Measurements from ENCODE around the gene GAGE12G.

DNA sequence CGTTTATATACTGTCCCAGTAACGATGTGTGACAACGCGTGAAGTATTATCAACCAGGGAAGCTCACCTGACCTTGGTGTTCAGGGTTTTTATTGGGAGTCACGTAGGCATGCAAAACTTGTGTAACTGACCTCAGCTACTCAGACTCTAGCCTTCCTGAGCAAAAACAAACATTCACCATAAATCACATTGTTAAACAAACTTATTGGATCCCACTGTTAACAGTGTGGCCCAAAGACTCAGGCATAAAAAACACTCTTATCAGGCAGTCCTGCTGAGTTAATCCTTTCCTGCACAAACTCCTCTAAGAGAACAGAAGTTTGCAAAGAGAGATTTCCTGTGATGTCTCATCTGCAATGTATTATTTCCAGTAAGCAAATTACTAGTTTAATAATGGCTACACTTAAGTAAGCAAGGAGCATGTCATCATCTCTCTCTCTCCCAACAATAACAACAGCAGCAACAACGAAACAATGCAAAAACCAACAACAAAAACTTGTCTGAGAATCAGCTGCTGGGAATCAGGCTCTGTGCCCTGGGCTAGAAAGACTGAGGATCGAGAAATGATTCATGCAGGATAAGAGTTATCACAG lies 40.6 kb downstream of the GAGE12G start:
- TF ChIP-seq CTCF (conservative IDR thresholded peaks at IDR 0.05; ENCODE audit: low read depth, low read length) (no peak), EZH2 (IDR thresholded peaks at IDR 0.05; ENCODE audit: borderline replicate concordance, low read depth, low read length, poor library complexity, severe bottlenecking) (no peak)

Data from A673 (cell line).